Activated naive CD8-positive, alpha-beta T cell (primary cell): Measurements from ENCODE around the gene KDM5B.
"Not testable (repeated sequence)": the region's sequence is repeated elsewhere in the genome, so short reads cannot be mapped to it uniquely, and the experiment has no call there.

ENCODE experiments used
- H3K27ac Mint-ChIP-seq: one replicate; pipeline ENCODE4 v1.8.0; 2021; ENCODE audit warnings: mixed read lengths
- H3K27me3 Mint-ChIP-seq: one replicate; pipeline ENCODE4 v1.8.0; 2021; ENCODE audit warnings: mixed read lengths
- H3K36me3 Mint-ChIP-seq: one replicate; pipeline ENCODE4 v1.8.0; 2021; ENCODE audit warnings: mixed read lengths
- H3K4me1 Mint-ChIP-seq: one replicate; pipeline ENCODE4 v1.8.0; 2021; ENCODE audit warnings: low read depth, mixed read lengths
- H3K4me3 Mint-ChIP-seq: one replicate; pipeline ENCODE4 v1.8.0; 2021; ENCODE audit warnings: mild to moderate bottlenecking, mixed read lengths
- H3K9me3 Mint-ChIP-seq: one replicate; pipeline ENCODE4 v1.8.0; 2021; ENCODE audit warnings: low read depth, mixed read lengths

Gene KDM5B

DNA sequence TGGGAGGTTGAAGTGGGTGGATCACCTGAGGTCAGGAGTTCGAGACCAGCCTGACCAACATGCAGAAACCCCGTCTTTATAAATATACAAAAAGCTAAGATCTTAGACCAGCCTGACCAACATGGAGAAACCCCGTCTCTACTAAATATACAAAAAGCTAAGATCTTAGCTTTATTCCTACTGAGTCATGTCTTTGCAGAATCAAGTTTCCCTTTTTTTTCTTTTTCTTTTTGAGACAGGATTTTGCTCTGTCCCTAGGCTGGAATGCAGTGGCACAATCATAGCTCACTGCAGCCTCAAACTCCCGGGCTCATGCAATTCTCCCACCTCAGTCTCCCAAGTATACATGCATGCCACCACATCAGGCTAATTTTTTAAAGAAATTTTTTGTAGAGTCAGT, 21.4 kb downstream of the KDM5B start:
- H3K36me3 Mint-ChIP-seq = no peaks in the 10 kb centered on the region
- H3K27ac Mint-ChIP-seq = no peak overlapping the region
- peaks cover 23% of the 10 kb centered on the region for H3K4me1 Mint-ChIP-seq
- no peak overlapping the region for H3K4me3 Mint-ChIP-seq
- no peaks in the 10 kb centered on the region for H3K27me3 Mint-ChIP-seq
- no peaks in the 10 kb centered on the region for H3K9me3 Mint-ChIP-seq

DNA sequence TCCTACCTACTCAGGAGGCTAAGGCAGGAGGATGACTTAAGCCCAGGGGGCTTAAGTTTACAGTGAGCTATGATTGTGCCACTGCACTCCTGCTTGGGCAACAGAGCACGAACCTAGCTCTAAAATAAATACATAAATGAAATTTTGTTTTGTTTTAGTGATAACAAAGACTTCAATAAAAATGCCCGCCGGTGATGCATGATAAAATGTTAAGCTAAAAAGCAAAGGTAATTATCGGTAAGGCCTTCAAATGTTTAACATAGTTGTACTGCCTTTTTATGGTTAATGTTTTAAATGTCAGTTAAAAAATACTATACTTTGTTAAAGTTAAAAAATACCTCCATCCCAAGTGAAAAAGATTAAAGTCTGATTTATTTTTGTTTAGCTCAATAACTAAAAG, 27.0 kb downstream of the KDM5B start:
- Mint-ChIP-seq H3K9me3 (no peaks in the 10 kb centered on the region), H3K36me3 (peaks cover 3% of the 10 kb centered on the region), H3K4me3 (no peak overlapping the region), H3K4me1 (peaks cover 21% of the 10 kb centered on the region), H3K27me3 (no peaks in the 10 kb centered on the region), H3K27ac (peak overlapping the region; percentile 38)

GRCh38 chr1:202770135-202770534, 38.1 kb downstream of the KDM5B start:
- no peak overlapping the region for H3K27ac Mint-ChIP-seq
- H3K9me3 Mint-ChIP-seq = no peaks in the 10 kb centered on the region
- H3K4me3 Mint-ChIP-seq = no peak overlapping the region
- no peaks in the 10 kb centered on the region for H3K27me3 Mint-ChIP-seq
- no peaks in the 10 kb centered on the region for H3K4me1 Mint-ChIP-seq
- peaks cover 8% of the 10 kb centered on the region for H3K36me3 Mint-ChIP-seq

- Mint-ChIP-seq H3K36me3 (peaks cover 6% of the 10 kb centered on the region), H3K4me3 (no peak overlapping the region), H3K9me3 (no peaks in the 10 kb centered on the region), H3K4me1 (no peaks in the 10 kb centered on the region), H3K27me3 (no peaks in the 10 kb centered on the region), H3K27ac (no peak overlapping the region)
These were observed 42.5 kb downstream of the KDM5B start for GRCh38 chr1:202765721-202766120.

DNA sequence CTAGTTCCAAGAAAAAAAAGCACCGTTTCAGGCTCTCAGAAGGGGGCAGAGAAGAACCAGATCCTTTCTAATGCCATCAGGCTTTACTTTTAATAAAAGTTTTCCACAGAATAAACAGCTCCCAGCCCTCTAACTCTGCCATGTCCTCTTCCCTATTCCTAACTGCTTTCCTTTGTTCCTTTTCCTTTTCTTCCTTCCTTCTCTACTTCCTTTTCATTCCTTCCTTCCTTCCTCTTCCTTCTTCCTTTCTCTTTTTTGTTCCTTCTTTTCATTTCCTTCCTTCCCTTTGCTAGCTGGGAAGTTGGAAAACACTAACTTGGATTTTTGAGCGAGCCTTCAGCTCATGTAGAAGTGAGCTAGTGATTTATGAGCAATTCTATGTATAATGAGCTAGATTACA, 46.2 kb downstream of the KDM5B start:
- Mint-ChIP-seq H3K36me3 (peaks cover 3% of the 10 kb centered on the region), H3K27ac (no peak overlapping the region), H3K9me3 (no peaks in the 10 kb centered on the region), H3K27me3 (no peaks in the 10 kb centered on the region), H3K4me1 (no peaks in the 10 kb centered on the region), H3K4me3 (no peak overlapping the region)

- Mint-ChIP-seq H3K4me3 (no peak overlapping the region), H3K4me1 (no peaks in the 10 kb centered on the region), H3K27me3 (no peaks in the 10 kb centered on the region), H3K36me3 (peaks cover 6% of the 10 kb centered on the region), H3K9me3 (no peaks in the 10 kb centered on the region), H3K27ac (no peak overlapping the region)
These were observed 47.6 kb downstream of the KDM5B start for GRCh38 chr1:202760589-202760988.

DNA sequence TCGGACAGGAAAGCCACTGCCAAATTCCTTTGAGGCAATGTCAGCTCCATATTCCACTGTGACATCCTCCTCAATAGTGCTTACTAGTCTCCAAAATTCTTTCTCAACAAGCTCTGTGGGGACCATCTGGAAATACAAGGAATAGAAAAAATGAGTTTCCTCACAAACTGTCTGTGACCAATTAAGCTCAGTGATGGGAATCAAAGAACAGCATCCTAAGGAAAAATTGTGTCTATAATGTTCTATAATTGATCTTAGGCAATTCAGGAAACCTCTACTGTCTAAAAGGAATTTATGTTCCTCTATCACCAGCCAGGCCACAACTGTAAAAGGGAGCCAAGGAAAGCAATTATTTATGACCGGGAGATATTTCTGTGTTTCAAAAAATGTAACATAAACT, 51.8 kb downstream of the KDM5B start:
- no peak overlapping the region for H3K27ac Mint-ChIP-seq
- H3K27me3 Mint-ChIP-seq = no peaks in the 10 kb centered on the region
- H3K9me3 Mint-ChIP-seq = no peaks in the 10 kb centered on the region
- no peak overlapping the region for H3K4me3 Mint-ChIP-seq
- peaks cover 12% of the 10 kb centered on the region for H3K36me3 Mint-ChIP-seq
- H3K4me1 Mint-ChIP-seq = no peaks in the 10 kb centered on the region

GRCh38 chr1:202754293-202754692, 53.9 kb downstream of the KDM5B start:
- no peaks in the 10 kb centered on the region for H3K27me3 Mint-ChIP-seq
- no peak overlapping the region for H3K27ac Mint-ChIP-seq
- peaks cover 12% of the 10 kb centered on the region for H3K36me3 Mint-ChIP-seq
- no peaks in the 10 kb centered on the region for H3K4me1 Mint-ChIP-seq
- no peak overlapping the region for H3K4me3 Mint-ChIP-seq
- no peaks in the 10 kb centered on the region for H3K9me3 Mint-ChIP-seq

DNA sequence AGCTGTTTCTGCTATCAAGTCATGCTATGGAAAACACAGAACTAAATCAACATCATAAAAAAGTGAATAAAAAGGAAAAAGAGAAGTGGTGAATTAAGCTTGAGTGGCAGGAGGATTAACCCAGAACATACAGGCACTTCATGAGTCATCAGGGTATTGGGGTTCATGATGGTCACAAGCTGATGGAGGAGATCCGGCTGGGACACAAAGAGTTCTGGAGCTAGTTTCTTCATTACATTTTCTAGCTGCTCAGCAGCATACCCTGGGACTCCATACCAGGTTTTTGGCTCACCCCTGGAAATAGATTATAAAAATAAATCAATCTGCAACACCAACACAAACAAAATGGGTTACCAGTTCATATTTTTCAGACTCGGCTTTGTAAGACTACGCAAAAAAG, 55.4 kb downstream of the KDM5B start:
- Mint-ChIP-seq H3K4me1 (no peaks in the 10 kb centered on the region), H3K27ac (no peak overlapping the region), H3K4me3 (no peak overlapping the region), H3K36me3 (peaks cover 16% of the 10 kb centered on the region), H3K9me3 (no peaks in the 10 kb centered on the region), H3K27me3 (no peaks in the 10 kb centered on the region)

DNA sequence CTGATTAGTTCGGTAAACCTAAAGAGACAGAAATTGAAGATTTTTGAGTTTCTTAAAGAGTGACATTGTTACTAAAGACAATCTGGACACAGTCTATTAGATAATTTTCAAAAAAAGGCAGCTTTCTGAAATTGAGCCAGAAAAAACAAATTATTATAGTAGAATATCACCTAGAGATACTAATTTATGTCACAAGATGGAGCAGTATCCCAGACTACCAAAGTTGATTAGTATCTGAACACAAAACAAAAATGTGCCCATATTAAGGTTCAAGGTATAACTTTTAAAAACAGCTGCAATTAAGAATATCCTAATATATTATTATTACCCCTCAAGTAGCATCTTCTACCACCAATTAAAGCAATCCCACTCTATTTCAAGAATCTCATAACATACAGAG, 57.5 kb downstream of the KDM5B start:
- H3K27ac Mint-ChIP-seq = no peak overlapping the region
- no peaks in the 10 kb centered on the region for H3K9me3 Mint-ChIP-seq
- H3K36me3 Mint-ChIP-seq = peaks cover 20% of the 10 kb centered on the region
- no peak overlapping the region for H3K4me3 Mint-ChIP-seq
- no peaks in the 10 kb centered on the region for H3K4me1 Mint-ChIP-seq
- no peaks in the 10 kb centered on the region for H3K27me3 Mint-ChIP-seq

DNA sequence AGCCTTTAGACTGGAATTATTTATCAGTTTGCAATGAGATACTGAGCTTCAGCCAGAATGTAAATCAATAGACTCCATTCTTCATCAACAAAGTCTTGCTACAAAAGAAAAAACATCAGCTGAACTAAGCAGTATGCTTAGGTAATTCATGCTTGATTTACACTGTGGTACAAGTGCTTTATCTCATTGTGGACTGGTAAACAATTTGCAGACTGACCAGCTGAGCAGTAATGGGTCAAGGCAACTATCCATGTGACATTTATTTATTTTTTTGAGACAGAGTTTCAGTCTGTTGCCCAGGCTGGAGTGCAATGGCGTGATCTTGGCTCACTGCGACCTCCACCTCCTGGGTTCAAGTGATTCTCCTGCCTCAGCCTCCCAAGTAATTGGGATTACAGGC, 58.2 kb downstream of the KDM5B start:
- Mint-ChIP-seq H3K4me3 (no peak overlapping the region), H3K27me3 (no peaks in the 10 kb centered on the region), H3K9me3 (no peaks in the 10 kb centered on the region), H3K4me1 (no peaks in the 10 kb centered on the region), H3K27ac (no peak overlapping the region), H3K36me3 (peaks cover 18% of the 10 kb centered on the region)

DNA sequence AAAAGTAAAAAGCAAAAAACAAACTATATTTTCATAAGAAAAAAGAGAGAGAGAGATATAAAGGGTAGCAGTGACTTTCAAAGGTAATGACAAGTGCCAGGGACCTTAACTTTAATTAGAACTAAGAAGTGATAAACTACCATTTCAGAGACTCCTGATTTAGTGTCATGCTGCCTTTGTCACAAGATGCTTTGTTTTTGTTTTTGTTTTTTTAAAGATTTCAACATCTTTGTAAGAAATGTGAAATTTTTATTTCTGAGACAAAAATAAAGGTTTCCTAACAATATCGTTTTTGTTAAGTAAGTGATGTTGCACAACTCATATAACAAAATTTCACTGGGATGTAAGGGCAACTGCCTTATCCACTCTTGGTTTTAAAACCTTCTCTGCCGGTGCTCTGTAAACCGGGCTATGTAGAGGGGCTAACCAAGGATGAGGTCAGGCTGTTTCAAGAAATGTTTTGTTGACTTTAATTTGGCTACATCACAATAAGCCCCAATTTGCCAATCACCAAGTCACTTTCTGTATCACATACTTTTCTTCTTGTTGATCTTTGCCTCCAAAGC, 62.8 kb downstream of the KDM5B start:
- H3K27ac Mint-ChIP-seq = no peak overlapping the region
- no peaks in the 10 kb centered on the region for H3K4me1 Mint-ChIP-seq
- no peaks in the 10 kb centered on the region for H3K27me3 Mint-ChIP-seq
- no peak overlapping the region for H3K4me3 Mint-ChIP-seq
- no peaks in the 10 kb centered on the region for H3K9me3 Mint-ChIP-seq
- H3K36me3 Mint-ChIP-seq = peaks cover 27% of the 10 kb centered on the region

DNA sequence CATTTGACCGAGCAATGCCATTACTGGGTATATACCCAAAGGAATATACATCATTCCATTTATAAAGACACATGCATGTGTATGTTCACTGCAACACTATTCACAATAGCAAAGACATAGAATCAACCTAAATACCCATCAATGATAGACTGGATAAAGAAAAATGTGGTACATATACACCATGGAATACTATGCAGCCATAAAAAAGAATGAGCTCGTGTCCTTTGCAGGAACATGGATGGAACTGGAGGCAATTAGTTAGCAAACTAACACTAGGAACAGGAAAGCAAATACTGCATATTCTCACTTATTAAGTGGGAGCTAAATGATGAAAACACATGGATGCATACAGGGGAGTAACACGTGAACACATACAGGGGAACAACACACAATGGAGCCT, 63.5 kb downstream of the KDM5B start:
- not testable (repeated sequence) for H3K9me3 Mint-ChIP-seq, H3K4me3 Mint-ChIP-seq, H3K27ac Mint-ChIP-seq, H3K4me1 Mint-ChIP-seq, H3K27me3 Mint-ChIP-seq
- H3K36me3 Mint-ChIP-seq = peaks cover 27% of the 10 kb centered on the region

DNA sequence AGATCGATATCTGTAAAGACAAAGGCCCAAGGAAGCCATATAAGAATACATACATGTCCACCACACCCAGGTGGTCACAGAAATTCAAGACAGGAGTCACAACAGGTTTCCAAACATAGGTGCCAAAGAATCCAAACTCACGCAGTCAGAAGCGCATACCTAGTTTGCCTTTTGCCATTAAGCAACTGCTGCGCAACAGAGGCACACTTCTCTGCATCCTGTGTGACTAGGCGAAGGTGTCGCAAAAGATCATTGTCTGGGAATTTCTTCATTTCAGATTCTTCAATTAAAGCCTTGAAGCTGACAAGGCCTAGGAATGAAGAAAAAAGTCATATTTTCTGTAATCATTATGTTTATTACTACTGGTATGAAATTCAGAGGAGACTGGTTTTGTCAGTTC, 65.7 kb downstream of the KDM5B start:
- Mint-ChIP-seq H3K27ac (no peak overlapping the region), H3K9me3 (no peaks in the 10 kb centered on the region), H3K36me3 (peaks cover 23% of the 10 kb centered on the region), H3K27me3 (no peaks in the 10 kb centered on the region), H3K4me1 (no peaks in the 10 kb centered on the region), H3K4me3 (no peak overlapping the region)

- Mint-ChIP-seq H3K27ac (no peak overlapping the region), H3K9me3 (no peaks in the 10 kb centered on the region), H3K4me1 (no peaks in the 10 kb centered on the region), H3K36me3 (peaks cover 12% of the 10 kb centered on the region), H3K27me3 (no peaks in the 10 kb centered on the region), H3K4me3 (no peak overlapping the region)
These were observed 75.0 kb downstream of the KDM5B start for GRCh38 chr1:202733251-202733650.

- peaks cover 9% of the 10 kb centered on the region for H3K36me3 Mint-ChIP-seq
- no peaks in the 10 kb centered on the region for H3K27me3 Mint-ChIP-seq
- H3K4me1 Mint-ChIP-seq = no peaks in the 10 kb centered on the region
- no peaks in the 10 kb centered on the region for H3K9me3 Mint-ChIP-seq
- no peak overlapping the region for H3K4me3 Mint-ChIP-seq
- no peak overlapping the region for H3K27ac Mint-ChIP-seq
These were observed 79.3 kb downstream of the KDM5B start for GRCh38 chr1:202728951-202729350.
